Limb (tissue), 2 donors: ENCODE measurements around the gene RICTOR.

Experiments
- DNase-seq, 2 donors: peaks; one replicate each; pipeline ENCODE4 v3.0.0-alpha.2; 2016; ENCODE audit errors: extremely low spot score in 2 of 2

RICTOR gene, protein sequence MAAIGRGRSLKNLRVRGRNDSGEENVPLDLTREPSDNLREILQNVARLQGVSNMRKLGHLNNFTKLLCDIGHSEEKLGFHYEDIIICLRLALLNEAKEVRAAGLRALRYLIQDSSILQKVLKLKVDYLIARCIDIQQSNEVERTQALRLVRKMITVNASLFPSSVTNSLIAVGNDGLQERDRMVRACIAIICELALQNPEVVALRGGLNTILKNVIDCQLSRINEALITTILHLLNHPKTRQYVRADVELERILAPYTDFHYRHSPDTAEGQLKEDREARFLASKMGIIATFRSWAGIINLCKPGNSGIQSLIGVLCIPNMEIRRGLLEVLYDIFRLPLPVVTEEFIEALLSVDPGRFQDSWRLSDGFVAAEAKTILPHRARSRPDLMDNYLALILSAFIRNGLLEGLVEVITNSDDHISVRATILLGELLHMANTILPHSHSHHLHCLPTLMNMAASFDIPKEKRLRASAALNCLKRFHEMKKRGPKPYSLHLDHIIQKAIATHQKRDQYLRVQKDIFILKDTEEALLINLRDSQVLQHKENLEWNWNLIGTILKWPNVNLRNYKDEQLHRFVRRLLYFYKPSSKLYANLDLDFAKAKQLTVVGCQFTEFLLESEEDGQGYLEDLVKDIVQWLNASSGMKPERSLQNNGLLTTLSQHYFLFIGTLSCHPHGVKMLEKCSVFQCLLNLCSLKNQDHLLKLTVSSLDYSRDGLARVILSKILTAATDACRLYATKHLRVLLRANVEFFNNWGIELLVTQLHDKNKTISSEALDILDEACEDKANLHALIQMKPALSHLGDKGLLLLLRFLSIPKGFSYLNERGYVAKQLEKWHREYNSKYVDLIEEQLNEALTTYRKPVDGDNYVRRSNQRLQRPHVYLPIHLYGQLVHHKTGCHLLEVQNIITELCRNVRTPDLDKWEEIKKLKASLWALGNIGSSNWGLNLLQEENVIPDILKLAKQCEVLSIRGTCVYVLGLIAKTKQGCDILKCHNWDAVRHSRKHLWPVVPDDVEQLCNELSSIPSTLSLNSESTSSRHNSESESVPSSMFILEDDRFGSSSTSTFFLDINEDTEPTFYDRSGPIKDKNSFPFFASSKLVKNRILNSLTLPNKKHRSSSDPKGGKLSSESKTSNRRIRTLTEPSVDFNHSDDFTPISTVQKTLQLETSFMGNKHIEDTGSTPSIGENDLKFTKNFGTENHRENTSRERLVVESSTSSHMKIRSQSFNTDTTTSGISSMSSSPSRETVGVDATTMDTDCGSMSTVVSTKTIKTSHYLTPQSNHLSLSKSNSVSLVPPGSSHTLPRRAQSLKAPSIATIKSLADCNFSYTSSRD (N-terminal part only)

DNA sequence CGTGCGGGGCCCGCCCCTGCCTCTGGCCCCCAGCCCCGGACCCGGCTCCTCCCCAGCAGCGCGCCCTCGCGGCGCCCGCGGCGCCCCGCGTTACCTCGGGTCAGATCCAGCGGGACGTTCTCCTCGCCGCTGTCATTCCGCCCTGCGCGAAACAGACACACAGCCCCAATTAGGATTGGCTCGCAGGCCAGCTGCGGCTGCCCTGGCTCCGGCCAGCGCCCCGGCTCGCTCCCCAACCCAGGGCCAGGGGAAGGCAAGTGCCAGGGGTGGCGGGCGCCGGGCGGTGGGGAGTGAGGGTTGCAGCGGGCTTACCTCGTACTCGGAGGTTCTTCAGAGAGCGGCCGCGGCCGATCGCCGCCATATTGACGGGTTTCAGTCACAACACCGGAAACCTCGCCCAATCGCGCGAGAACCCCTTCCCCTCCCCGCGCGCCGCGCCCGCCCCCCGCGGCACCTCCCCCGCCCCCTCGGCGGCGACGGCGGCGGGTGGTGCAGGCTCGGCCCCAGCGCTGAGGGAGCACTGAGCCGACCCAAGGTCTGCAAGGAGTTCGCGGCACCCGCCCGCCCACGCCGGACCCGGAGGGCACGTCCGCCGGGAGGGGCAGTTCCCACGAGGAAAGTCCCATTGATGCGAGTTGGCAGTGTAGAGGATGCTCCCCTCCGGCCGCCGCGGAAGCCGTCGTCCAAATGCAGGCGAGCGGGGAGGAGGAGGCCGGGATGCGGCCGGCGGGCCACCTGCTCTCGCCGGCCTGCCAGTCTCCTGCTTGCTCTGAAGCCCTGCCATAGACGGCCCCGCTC is at the start of gene RICTOR:
Gene RICTOR, minus strand, starts transcription at position 383 of the 798 bp plus-strand sequence. Its CDS starts 22 bp downstream, at position 361.
- DNase-seq, result peak; percentile 89 to 96

DNA sequence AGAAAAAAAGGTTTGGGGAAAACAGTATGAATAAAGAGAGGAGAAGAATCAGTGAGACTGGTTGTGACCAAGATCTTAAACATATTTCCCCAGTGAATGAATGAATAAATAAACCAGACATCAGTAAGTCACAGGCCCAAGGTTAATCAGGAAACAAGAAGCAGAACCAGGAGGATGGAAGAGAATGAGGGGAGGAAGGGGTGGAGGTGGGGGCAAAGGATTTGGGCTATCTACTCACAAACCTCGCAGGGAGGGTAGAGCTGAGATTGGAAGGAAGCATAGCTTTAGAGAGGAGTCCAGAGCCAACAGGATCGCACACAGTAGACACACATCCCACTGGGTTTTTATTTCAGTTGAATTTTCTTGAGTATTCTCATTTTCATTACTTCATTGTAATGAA is 47.7 kb upstream of the RICTOR start:
- no peak for DNase-seq

DNA sequence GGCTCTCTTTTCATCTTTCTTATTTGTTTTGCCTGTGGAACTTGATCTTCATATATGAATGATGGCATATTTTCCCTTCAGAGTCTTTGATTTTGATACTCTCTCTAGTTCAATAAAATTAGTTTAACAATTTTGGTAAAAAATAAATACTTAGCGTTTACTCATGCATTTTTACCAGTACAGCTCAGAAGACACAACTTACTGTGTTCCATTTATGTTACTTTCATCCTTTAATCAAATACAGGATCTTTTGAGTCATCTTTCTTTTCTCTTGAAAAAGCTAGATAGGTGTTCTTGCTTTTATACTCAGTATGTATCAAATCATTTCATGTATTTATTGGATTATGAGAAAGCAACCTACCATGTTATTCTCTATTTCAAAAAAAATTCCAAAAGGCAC is 47.1 kb upstream of the RICTOR start:
- DNase-seq, result no peak

DNA sequence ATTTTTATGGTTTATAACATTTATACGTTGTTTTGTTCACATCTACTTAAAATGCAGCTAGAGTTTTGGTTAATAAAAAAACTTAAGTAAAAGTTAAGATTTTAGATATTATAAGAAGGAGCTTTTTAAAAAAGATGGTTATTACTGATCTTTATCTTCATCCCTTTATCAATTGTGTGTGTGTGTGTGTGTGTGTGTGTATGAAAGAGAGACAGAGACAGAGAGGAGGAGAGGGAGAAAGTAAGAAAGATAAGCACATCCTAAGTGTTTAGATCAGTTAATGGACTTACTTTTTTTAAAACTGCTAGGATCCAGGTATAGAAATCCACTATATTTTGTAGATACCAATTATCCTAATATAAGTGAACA is 45.8 kb upstream of the RICTOR start:
- DNase-seq, result no peak

DNA sequence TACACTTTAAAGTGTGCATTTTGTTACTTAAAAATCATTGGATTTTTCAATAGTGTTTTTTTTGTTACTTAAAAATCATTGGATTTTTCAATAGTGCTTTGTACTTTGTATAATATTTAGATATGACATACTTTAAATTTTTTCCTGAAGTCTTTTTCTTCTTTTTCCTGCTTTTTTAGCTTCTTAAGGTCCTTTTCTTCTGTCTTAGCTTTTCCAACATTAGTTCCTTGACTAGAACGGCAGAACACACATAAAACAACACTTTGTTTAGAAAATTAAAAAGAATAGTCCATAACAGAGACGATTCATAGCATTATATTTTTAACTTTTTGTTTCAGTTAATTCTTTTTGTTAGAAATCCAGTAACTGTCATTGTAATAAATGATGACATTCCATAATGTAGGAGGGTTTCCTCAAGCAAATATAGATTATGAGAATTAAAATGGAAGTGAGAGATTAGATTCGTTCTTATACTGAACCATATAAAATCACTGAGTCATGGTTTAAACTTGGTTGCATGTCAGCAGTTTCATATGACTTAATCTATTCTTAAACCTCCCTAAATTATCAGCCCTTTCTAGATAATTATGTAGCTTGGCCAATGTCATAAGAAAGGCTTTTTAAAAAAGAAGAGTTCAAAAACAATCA is 45.3 kb upstream of the RICTOR start:
- DNase-seq, result no peak

DNA sequence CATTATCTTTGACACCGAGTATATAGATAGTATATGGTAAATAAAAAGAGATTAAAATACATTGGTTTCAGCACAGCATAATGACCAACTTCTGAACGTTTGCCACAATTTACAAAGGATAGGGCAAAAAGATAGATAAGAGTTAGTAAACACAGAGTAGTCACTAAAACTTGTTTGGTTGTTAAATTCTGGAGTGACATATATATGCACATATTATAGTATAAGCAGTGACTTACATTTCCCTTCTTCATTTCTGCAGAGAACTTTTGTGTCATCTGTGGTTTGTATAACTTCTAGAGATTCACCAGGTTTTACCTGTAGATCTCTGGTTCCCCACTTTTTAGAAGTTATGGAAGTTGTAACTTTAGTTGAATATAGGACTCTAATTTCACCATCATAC is 44.4 kb upstream of the RICTOR start:
- DNase-seq, result no peak

DNA sequence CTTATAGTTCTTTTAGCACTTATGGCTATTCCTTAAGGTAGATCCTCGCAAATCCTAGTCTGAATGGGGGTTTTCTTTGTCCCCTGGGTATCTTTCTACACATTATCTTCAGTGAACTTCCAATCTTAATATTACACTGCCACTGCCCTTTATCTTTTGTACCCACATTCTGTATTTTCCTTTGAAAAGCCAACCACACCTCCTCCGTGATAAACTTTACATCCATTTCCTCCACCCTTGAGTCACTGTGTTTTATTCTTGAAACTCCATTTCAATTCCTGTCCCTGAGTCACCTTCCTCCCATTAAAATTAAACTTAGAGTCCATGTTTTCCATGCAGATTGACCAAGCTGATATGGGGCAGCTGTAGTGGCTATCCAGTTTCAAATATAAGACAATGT is 43.2 kb upstream of the RICTOR start:
- DNase-seq, result no peak

DNA sequence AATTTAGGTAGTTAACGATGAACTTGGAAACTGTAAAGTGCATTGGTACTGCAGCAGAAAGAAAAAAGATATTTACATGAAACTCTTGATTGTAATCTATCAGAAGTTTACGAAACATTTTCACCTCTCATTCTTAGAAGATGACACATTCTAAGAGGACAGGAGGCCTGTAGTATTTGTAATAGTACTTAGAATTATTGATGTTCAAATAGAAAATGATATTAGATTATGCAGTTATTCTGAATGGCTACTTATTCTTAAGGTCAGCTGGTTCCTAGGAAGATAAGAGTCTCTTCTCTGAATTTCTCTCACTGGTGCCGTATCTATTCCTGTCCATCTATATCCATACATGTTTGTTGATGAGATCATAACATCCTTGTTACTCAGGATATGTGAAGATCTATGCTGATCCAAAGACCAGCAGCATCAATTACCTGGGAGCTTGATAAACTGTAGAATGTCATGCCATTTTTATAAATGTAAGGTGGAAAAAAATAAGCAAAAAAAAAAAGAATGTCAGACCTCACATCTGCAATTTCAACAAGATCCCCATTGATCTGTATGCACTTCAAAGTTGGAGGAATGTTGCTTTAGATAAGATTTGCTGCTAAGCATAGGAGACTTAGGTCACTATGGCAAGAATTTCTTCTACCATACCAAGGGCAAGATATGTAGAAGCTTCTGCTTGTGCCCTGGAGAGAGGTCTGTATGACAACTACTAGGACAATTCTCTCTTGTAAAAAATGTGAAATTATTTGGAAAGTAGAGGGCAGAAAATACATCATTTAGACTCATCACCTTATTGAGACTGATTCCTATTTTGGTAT is 42.4 kb upstream of the RICTOR start:
- no peak for DNase-seq

DNA sequence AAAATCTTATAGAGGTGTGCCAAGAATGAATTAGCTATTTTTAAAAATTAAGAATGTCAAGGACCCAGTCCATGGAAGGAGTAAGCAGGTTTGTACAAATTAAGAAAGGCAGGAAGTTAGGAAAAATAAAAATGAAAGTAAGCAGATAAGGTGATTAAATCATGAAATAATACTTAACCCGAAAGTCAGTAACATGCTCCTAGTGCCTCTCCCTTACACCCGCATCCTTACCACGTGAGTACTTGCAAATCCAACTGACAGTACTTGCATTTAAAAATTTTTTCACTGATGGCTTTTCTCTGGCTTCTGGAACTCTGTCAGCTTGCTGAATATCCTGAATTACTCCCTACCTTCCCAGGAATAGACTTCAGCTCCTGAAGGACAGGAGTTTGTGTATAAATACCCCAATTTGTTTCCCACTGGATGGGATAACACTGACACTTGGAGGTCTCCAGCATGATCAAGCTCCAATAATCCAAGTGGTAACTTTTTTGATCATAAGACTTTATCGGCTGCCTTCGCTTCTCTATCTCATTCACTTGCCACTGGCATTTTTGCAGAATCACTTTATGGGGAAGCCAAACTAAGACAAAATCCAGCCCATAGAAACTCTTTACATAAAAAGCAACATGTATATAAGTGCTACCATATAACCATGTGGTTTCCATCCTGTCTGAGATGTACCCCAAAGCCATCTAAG is 41.6 kb upstream of the RICTOR start:
- no peak for DNase-seq

DNA sequence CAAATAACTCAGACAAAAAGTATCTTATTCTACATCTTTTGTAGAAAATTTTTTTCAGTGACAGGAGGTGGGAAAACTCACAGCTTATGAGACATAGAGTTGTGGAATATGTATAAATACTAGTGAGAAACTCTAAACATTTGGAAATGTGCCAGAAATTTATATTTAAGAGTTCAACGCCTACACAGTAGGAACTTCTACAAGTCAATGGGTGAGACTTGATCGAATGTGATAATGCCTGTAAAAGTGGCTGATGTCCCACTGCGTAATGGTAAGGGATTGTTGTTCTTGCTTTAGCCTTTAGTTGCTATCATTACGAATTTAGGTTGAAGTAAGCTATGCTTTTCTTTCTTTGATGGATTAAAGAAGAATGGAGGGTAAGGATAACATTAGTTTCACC is 40.0 kb upstream of the RICTOR start:
- DNase-seq, result no peak

DNA sequence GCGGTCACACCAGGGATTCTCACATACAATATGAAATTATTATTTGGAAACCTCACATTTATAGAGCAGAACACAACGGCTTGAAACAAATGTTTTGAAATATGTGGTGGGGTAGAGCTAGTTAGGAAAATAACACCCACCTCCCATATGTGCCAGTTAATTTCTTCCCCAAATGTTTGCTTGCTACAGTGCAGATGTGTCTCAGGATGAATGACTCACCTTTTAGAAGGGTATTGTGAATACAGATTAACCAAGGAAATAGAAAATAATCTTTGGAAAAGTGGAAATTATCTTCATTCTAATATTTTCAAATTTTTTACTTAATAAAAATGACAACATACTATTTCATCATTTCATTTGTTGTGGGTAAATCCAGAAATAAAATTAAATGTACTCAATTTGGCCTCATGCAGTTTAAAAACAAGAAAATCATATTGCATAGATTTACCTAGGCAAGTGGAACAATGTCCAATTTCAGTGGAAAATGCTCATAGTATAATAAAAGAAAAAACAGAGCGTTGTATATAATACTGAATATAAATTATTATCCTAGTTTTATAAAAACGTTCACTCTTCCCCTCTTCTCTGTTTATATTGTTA is 39.3 kb upstream of the RICTOR start:
- no peak for DNase-seq

DNA sequence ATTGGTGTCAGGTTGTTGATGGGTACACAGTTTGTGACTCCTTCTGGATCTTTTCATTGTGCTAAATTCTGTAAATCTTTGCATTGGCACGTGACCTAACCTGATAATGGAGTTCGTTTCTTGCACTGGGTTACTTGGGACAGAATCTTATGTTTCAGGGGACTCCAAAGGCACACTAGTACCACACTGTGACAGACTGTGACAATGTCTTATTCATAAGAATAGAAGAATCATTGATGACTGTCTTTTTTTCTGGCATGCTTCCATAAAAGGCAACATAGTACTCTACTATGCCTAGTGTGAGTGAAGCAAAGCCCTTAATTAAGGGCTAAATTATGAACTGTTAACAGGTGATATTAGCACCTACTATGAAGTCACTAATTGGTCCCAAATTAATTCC is 35.4 kb upstream of the RICTOR start:
- no peak for DNase-seq

DNA sequence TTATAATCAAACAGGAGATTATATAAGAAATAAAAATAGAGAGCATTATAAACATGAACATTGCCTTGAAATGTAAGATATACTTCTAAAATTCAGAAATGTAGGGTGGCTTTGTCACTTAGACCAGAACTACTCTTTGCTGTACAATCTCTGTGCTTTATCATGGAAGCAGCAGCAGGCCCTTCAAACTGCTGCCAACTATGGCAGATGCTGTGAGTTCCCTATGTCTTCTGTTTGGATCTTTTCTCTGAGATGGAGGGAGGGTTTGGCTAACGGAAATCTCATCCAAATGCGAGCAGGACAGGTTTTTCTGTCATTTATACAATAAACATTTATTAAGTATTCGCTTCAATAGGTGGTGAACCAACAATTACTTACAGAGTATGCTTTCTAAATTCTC is 34.8 kb upstream of the RICTOR start:
- DNase-seq, result no peak

DNA sequence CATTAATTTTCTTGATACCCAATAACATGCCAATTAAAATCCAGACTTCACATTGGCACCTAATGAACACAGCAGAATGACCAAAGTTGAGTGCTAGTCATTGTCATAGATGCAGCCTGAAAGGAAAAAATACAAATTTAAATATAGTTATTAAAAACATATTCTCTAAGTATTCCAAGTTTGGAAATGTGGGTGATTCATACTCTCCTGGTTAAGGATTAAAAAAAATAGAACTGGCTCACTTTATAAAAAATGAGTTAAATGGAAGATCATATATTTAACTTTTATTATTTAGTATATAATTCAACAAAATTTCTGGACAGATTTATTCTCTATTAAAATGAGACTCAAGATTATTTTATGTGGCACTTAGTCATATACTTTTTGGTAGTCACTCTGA is 33.2 kb upstream of the RICTOR start:
- DNase-seq, result no peak

DNA sequence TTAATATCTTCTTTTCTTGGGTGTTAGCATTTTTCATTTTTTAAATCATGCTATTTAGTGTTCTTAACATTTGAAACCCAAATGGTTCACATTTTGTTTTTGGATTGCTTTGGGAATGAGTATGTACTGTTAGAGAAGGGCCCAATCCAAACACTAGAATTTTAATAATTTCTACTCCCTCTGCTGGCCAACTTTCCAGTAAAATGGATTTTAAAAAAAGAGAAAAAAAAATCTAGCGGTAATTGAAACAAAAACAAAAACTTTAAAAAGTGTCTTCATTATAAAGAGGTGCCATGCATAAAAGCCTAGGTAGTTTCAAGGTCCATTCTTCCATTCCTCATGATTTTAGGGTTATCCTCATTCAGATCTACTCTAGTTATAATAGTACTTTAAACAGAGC is 32.1 kb upstream of the RICTOR start:
- peak in 1 of 2 donors; percentile 14 for DNase-seq

DNA sequence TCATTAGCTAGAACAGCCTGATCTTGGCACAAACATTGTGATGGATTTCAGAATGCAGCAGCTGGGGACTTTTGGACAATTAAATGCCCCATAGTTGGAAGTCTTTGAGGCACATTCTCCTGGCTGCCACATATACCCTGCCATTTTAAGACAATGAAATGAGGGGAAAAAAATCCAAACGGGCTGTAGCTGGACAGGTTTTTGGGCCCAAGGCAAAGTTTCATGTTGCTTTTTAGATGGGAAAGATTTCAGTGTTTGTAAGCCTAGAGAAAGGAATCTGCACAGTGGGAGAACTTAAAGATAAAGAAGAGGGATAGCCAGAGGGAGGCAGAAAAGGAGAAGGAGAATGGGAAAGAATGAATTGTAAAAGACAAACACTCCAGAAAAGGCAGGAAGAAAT is 30.0 kb upstream of the RICTOR start:
- no peak for DNase-seq

DNA sequence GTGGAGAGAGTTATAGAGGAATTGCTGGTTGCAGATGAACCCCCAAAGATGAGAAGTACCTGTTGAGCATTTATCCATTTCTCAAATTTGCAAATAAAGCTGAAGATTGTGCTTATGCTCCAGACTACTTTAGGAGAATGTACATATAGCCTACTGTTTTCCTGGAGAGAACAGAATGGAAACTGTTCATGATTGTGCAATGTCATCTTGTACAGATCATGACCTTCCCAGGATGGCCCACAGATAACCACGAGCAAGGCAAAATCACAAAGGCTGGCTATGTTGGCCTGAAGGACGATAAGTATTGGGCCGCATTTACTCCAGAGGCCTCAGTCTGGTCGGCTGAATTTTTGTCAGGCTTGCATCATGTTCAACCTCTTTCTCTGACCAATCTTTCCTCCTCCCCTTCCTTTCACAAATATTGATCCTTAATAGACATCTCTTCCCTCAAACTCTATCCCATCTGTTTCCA is 28.5 kb upstream of the RICTOR start:
- no peak for DNase-seq

DNA sequence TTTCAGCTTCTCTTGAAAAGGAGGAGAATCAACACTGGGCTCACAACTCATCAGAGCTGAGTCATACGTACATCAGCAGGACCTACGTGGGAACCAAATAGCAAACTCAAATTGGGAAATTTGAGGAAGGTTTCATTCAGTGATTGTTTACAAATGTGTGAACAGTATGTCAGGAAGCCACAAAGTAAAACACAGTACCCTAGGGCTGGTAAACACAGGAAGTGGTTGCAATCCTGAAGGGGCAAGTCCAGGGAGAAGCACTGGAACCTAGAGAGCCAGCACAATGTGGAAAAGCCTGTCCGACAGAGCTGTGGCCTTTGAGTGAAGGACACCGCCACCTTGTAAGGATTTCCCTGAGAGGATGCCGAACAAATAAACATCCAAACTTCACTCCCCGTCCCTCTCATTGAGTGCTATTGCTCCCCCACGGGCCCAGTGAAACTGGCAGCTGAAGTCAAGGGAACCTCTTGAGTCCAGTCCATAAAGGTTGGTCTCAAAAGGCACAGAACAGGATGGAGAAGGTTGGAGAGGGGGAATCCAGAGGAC is 26.7 kb upstream of the RICTOR start:
- DNase-seq, result no peak
